Fibroblast of skin of abdomen (primary cell): ENCODE data around the gene ITSN1.
"Not testable (repeated sequence)": the region's sequence is repeated elsewhere in the genome, so short reads cannot be mapped to it uniquely, and the experiment has no call there.

Experiments
- DNase-seq: peaks from one replicate; pipeline ENCODE4 v3.0.0-alpha.2; 2013

Gene ITSN1

GRCh38 chr21:33775100-33775828 is 133.0 kb downstream of the ITSN1 start:
- no peak for DNase-seq

- DNase-seq: peak; percentile 51
Measured at GRCh38 chr21:33780631-33781030, 138.3 kb downstream of the ITSN1 start.

- no peak for DNase-seq
Measured at GRCh38 chr21:33781121-33781520, 138.8 kb downstream of the ITSN1 start.

- DNase-seq: no peak
Measured at GRCh38 chr21:33783187-33783979, 141.1 kb downstream of the ITSN1 start.

GRCh38 chr21:33787431-33787830 is 145.1 kb downstream of the ITSN1 start:
- no peak for DNase-seq

GRCh38 chr21:33788438-33788837 is 146.1 kb downstream of the ITSN1 start:
- DNase-seq: not testable (repeated sequence)

GRCh38 chr21:33789697-33790096 is 147.4 kb downstream of the ITSN1 start:
- DNase-seq: peak; percentile 50

- DNase-seq: no peak
Measured at GRCh38 chr21:33791073-33791472, 148.8 kb downstream of the ITSN1 start.

GRCh38 chr21:33794596-33794995 is 152.3 kb downstream of the ITSN1 start:
- DNase-seq: no peak

- no peak for DNase-seq
Measured at GRCh38 chr21:33797565-33797964, 155.3 kb downstream of the ITSN1 start.

GRCh38 chr21:33799378-33800090 is 157.2 kb downstream of the ITSN1 start:
- no peak for DNase-seq

- DNase-seq: no peak
Measured at GRCh38 chr21:33800753-33801423, 158.6 kb downstream of the ITSN1 start.

GRCh38 chr21:33801424-33802405 is 159.4 kb downstream of the ITSN1 start:
- no peak for DNase-seq

- DNase-seq: no peak
Measured at GRCh38 chr21:33802481-33802880, 160.2 kb downstream of the ITSN1 start.

- DNase-seq: no peak
Measured at GRCh38 chr21:33808715-33809367, 166.5 kb downstream of the ITSN1 start.

GRCh38 chr21:33810766-33811165 is 168.5 kb downstream of the ITSN1 start:
- DNase-seq: no peak

GRCh38 chr21:33811167-33812010 is 169.1 kb downstream of the ITSN1 start:
- no peak for DNase-seq

GRCh38 chr21:33813832-33814365 is 171.6 kb downstream of the ITSN1 start:
- no peak for DNase-seq

GRCh38 chr21:33815143-33815707 is 172.9 kb downstream of the ITSN1 start:
- DNase-seq: no peak
